ENCODE results near the gene GON7.
"Not testable (repeated sequence)": the region's sequence is repeated elsewhere in the genome, so short reads cannot be mapped to it uniquely, and the experiment has no call there.

The GON7 gene, protein sequence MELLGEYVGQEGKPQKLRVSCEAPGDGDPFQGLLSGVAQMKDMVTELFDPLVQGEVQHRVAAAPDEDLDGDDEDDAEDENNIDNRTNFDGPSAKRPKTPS

DNA sequence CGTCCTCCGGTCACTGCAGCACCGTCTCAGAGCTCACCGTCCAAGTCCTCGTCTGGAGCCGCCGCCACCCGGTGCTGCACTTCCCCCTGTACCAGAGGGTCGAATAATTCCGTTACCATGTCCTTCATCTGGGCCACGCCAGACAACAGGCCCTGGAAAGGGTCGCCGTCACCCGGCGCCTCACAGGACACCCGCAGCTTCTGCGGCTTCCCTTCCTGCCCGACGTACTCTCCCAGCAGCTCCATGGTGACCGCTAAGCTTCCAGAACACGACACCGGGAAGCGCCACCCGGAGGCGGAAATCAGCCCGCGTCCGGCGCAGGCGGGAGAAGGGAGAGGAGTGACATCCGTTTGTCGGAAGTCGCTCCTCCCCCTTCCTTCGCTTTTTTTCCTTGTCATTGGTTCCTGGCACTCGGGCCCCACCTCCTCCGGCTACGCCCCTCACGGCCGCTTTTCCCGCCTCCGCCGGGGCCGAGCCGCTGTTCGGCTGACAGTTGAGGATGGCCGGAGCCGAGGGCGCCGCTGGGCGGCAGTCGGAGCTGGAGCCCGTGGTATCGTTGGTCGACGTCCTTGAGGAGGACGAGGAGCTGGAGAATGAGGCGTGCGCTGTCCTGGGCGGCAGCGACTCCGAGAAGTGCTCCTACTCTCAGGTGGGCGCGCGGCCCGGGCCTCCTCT, at the start of gene GON7, which contains the start of gene UBR7:
GON7 (minus strand) TSS at position 273 of the 675 bp plus-strand sequence; CDS start at position 245, 28 bp downstream.
UBR7 (plus strand) TSS at position 464 of the 675 bp plus-strand sequence; CDS start at position 500, 36 bp downstream.
- DNase-seq, result peak; percentile 99

DNA sequence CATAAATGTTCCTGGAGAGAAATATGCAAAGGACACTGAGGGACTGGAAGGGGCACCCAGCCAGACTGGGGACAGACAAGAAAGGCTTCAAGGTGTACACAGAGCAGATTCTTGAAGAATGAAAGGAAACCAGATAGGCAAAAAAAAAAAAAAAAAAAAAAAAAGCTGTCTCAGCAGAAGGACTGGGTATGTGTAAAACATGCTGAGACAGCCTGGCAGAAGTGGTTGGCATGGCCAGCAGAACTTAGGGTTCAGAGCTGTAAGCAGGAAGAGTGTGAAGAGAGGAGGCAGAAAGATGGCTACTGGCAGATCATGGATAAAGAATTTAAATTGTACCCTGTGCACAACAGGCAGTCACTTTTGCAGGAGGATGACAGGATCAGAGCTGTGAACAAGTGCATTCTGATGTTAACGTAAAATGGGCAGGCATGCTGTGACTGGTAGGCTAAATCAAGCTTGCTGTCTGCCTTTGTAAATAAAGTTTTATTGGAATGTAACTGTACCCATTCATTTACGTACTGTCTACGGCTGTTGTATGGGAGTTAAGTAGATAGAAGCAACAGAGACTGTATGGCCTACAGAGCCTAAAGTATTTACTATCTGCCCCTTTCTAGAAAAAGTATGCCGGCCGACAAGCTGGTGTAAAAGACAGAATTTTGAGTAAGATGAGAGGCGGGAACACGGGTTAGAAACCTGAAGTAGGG, 42.4 kb upstream of the GON7 start:
- DNase-seq, result no peak

DNA sequence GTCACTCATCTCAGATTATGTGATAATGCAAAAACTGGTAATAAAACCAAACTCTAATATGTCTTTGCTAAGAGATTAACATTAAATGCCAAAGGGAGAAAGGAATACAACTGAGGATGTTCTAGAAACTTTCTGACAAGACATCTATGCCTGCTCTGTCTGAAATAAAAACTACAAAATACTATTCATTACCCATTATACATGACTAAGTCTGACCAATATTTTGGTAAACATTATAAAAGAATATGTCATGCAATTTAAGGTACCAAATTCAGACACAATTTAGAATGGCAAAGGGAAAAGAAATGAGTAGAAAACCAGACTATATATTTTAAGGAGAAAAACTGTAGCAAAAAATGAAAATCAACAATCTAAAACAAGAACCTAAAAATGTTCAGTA, 39.7 kb upstream of the GON7 start:
- no peak for DNase-seq

GRCh38 chr14:93245764-93246420, 39.0 kb upstream of the GON7 start:
- DNase-seq, result no peak

- no peak for DNase-seq
Observed at GRCh38 chr14:93240678-93241000, 33.8 kb upstream of the GON7 start.

DNA sequence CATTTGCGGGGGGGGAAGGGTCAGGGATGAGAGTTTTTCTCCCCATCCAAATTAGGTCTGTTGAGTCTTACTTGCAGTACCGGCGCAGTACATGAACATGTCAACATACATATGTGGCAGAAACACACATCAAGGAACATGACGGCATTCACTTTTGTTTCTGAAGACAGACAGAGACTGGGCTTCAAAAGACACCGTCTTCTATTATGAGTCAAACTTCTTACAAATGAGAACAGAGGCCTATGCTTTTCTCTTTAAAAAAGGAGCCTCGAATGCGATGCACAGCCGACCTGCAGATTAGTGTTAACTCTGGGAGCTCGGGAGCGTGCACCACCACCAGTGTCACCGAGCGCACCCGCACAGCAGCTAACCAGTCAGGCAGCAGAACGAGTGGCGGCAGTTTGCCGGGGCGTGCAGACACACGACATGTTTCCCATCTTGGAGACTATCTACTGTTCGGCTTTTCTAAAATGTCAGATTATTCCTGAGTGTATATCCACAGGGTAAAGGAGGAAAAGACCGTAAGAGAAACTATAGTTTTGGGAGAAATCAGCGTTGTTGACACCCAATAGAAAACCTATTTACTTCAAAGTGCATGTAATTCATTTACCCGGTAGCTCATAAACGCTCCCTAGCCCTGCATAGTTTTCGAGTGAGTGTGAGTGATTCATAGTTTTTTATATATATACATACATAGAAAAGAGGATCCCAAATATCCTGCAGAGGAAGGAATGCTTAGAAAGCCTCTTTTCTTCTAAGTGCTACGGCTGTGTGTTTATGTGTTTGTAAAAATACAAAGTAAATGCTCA, 33.2 kb upstream of the GON7 start:
- DNase-seq, result no peak

- no peak for DNase-seq
Observed at GRCh38 chr14:93234798-93235197, 27.9 kb upstream of the GON7 start.

DNA sequence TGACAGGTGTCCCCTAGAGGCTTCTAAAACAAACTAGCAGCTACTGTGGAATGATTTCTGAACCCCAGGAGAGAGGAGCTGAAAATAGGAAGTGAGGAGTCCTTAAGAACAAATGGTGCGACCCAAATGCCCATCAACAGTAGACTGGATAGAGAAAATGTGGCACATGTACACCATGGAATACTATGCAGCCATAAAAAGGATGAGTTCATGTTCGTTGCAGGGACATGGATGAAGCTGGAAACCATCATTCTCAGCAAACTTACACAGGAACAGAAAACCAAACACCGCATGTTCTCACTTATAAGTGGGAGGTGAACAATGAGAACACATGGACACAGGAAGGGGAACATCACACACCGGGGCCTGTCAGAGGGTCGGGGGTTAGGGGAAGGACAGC, 26.2 kb upstream of the GON7 start:
- DNase-seq, result not testable (repeated sequence)

DNA sequence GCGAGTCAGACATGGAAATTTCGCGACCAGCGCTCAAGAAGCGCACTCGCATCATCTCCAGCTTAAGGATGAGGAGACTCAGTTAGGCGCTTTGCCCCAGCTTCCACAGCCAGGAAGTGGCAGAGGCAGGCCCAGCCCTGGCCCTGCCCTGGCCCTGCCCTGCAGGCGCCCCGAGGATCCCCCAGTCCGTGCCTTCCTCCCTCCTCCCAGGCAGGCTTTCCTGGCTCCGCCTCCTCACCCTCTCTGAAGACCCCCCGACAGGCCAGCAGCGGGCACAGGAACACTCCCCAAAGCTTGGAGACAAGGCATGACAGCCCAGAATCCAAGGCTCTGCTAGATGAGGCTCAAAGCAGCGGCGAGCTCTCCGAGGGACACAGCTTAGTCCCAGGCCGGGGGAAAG, 25.3 kb upstream of the GON7 start:
- DNase-seq, result no peak

GRCh38 chr14:93231129-93231979, 24.5 kb upstream of the GON7 start:
- DNase-seq, result peak; percentile 47

DNA sequence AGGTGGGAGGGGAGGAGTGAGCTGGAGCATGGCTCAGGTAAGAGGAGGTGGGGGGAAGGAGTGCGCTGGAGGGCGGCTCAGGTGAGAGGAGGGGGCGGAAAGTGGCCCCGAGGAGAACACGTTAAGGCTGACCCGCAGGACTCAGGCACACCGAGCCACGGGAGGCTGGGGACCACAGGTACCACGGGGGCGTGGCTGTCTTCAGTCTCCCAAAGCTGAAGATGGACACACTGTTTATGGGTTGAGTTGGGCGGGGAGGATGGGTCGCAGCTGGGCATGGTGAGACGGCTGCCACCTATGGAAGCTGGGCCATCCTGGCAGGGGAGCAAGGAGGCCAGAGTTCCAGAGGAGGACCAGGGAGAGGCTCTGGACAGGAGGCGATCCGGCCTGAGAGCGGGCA, 23.7 kb upstream of the GON7 start:
- DNase-seq, result no peak

- no peak for DNase-seq
Observed at GRCh38 chr14:93228550-93228949, 21.7 kb upstream of the GON7 start.

GRCh38 chr14:93223565-93223964, 16.7 kb upstream of the GON7 start:
- DNase-seq, result no peak

GRCh38 chr14:93220509-93220908, 13.6 kb upstream of the GON7 start:
- no peak for DNase-seq

- peak; percentile 88 for DNase-seq
Observed at GRCh38 chr14:93219103-93219726, 12.3 kb upstream of the GON7 start.

- no peak for DNase-seq
Observed at GRCh38 chr14:93214598-93214997, 7.7 kb upstream of the GON7 start.

- DNase-seq, result no peak
Observed at GRCh38 chr14:93212432-93212831, 5.6 kb upstream of the GON7 start.

GRCh38 chr14:93207468-93208308, 823 bp upstream of the GON7 start:
- peak; percentile 69 for DNase-seq

- DNase-seq, result no peak
Observed at GRCh38 chr14:93201155-93201704, 5.6 kb downstream of the GON7 start.

GRCh38 chr14:93200553-93200952, 6.3 kb downstream of the GON7 start:
- no peak for DNase-seq

Data from hematopoietic multipotent progenitor cell treated with erythropoietin and hydrocortisone succinate and interleukin-3 and kit ligand, for 6 days (in vitro differentiated cells).